DND-41 (cell line): Measurements from ENCODE around the gene POLR2M.

ENCODE experiments used
- EZH2 ChIP-seq: IDR thresholded peaks from 3 replicates; pipeline ENCODE4 v1.6.1; 2012; ENCODE audit warnings: borderline replicate concordance, low read depth, mild to moderate bottlenecking, moderate library complexity, low read length, inconsistent platforms; ENCODE audit not compliant: severe bottlenecking
- TF ChIP-seq, protein P1 (sequence below): IDR thresholded peaks from 2 replicates; pipeline ENCODE4 v1.5.1; 2012; ENCODE audit warnings: borderline replicate concordance, low read length, moderate library complexity, mild to moderate bottlenecking; ENCODE audit not compliant: poor library complexity, severe bottlenecking; ENCODE audit errors: extremely low read depth

DNA sequence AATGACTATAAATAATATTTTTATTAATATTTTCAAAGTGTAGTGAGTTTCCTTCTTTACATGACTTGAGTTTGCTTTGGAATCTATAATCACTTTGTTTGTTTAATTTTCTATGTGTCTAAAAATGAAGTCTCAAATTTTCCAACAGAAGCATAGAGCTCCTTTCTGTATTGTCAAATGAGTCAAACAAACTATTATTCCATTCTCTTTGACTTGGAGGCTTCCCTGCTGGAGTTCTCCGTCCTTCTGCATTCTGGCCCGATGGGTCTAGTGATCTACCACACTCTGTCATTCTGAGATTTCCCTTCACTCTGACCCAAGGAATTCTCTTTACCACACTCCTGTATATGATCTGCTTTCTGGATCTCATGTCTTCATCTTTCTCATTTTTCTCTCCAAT, 30.1 kb downstream of the POLR2M start:
- TF ChIP-seq, protein P1, sequence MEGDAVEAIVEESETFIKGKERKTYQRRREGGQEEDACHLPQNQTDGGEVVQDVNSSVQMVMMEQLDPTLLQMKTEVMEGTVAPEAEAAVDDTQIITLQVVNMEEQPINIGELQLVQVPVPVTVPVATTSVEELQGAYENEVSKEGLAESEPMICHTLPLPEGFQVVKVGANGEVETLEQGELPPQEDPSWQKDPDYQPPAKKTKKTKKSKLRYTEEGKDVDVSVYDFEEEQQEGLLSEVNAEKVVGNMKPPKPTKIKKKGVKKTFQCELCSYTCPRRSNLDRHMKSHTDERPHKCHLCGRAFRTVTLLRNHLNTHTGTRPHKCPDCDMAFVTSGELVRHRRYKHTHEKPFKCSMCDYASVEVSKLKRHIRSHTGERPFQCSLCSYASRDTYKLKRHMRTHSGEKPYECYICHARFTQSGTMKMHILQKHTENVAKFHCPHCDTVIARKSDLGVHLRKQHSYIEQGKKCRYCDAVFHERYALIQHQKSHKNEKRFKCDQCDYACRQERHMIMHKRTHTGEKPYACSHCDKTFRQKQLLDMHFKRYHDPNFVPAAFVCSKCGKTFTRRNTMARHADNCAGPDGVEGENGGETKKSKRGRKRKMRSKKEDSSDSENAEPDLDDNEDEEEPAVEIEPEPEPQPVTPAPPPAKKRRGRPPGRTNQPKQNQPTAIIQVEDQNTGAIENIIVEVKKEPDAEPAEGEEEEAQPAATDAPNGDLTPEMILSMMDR, result no peak
- TF ChIP-seq EZH2, result no peak
